ENCODE measurements around the gene NACC2. TPM values are rescaled to one million over a fixed set of nuclear protein-coding genes. Genes with fewer than 3 reads are reported as not detected.

NACC2 gene
- total RNA-seq, 2 donors from 2014 or later: 7.8 to 9.7 TPM

DNA sequence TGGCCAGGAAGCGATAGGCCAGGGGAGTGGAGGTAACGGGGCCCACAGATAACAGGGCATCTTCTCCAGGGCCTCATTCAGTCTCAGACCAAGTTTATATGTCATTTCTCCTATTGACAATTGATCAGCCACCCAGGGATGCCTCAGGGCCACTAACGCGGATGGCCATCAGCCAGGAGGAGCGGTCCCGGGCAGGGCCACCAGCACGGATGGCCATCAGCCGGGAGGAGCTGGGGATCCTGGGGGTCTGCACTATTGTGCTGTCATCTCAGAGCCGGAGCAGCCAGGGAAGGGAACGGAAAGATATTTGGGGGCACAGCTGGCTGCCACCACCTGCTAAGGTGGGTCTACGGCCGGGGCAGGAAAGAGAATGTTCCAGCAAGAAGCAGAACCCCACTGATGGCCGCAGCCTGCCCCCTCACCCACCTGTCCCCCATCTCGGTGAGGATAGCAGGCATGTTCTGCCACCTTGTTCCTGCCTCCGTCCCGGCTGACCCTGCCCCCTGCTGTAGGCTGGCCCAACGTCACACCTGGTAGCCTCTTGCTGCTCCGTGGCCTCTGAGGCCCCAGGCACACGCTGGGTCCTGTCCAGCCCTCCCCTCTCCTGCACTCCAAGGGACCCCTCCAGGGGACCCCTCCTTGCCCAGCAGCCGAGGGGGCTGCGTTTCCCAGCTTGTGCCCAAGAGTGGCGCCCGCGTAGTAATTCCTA is 112.4 kb downstream of the NACC2 start:
- Mint-ChIP-seq H3K27me3 (no peaks in the 10 kb centered on the region), H3K4me1 (no peaks in the 10 kb centered on the region), H3K27ac (no peak overlapping the region), H3K4me3 (no peak overlapping the region), H3K36me3 (ENCODE audit: low read depth) (no peaks in the 10 kb centered on the region), H3K9me3 (no peaks in the 10 kb centered on the region)
- no peak for ATAC-seq (replicated peaks)

- Mint-ChIP-seq H3K27me3 (no peaks in the 10 kb centered on the region), H3K4me3 (no peak overlapping the region), H3K27ac (no peak overlapping the region), H3K4me1 (peaks cover 5% of the 10 kb centered on the region), H3K36me3 (ENCODE audit: low read depth) (no peaks in the 10 kb centered on the region), H3K9me3 (no peaks in the 10 kb centered on the region)
- no peak for ATAC-seq (replicated peaks)
Observed at GRCh38 chr9:135980926-135981630, 114.0 kb downstream of the NACC2 start.

- no peak for ATAC-seq (replicated peaks)
- H3K9me3 Mint-ChIP-seq: no peaks in the 10 kb centered on the region
- H3K4me3 Mint-ChIP-seq: no peak overlapping the region
- peaks cover 5% of the 10 kb centered on the region for H3K4me1 Mint-ChIP-seq
- H3K36me3 Mint-ChIP-seq (ENCODE audit: low read depth): no peaks in the 10 kb centered on the region
- no peak overlapping the region for H3K27ac Mint-ChIP-seq
- no peaks in the 10 kb centered on the region for H3K27me3 Mint-ChIP-seq
Observed at GRCh38 chr9:135979547-135980166, 115.4 kb downstream of the NACC2 start.

- no peak overlapping the region for H3K27ac Mint-ChIP-seq
Observed at GRCh38 chr9:135978642-135979546, 116.2 kb downstream of the NACC2 start.

GRCh38 chr9:135976944-135977343 is 118.1 kb downstream of the NACC2 start:
- no peak overlapping the region for H3K27ac Mint-ChIP-seq
- H3K36me3 Mint-ChIP-seq (ENCODE audit: low read depth): no peaks in the 10 kb centered on the region
- no peaks in the 10 kb centered on the region for H3K27me3 Mint-ChIP-seq
- peaks cover 5% of the 10 kb centered on the region for H3K4me1 Mint-ChIP-seq
- no peak overlapping the region for H3K4me3 Mint-ChIP-seq
- H3K9me3 Mint-ChIP-seq: no peaks in the 10 kb centered on the region
- no peak for ATAC-seq (replicated peaks)

More at GRCh38 chr9:135978642-135979546, 116.2 kb downstream of the NACC2 start:
- H3K9me3 Mint-ChIP-seq: no peaks in the 10 kb centered on the region
- peaks cover 5% of the 10 kb centered on the region for H3K4me1 Mint-ChIP-seq
- H3K27me3 Mint-ChIP-seq: no peaks in the 10 kb centered on the region
- ATAC-seq (replicated peaks): peak; percentile 69
- no peaks in the 10 kb centered on the region for H3K36me3 Mint-ChIP-seq (ENCODE audit: low read depth)
- H3K4me3 Mint-ChIP-seq: peak overlapping the region; percentile 28

- no peak overlapping the region for H3K27ac Mint-ChIP-seq
- H3K4me3 Mint-ChIP-seq: no peak overlapping the region
Observed at GRCh38 chr9:135976531-135976930, 118.6 kb downstream of the NACC2 start.

DNA sequence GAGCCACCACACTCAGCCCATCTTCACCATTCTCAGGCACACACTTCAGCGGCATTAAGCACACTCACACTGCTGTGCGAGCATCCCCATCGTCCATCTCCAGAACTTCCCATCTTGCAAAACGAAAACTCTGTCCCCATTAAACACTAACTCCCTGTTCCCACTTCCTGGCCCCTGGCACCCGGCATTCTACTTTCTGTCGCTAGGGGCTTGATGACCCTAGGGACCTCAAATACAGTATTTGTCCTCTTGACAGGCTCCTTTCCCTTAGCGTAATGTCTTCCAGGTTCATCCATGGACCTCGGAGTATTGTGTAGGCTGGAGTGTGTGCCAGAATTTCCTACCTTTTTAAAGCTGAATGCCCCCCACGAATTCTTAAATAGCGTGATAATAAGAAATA is 119.3 kb downstream of the NACC2 start:
- ATAC-seq (replicated peaks): no peak
- no peak overlapping the region for H3K27ac Mint-ChIP-seq
- H3K9me3 Mint-ChIP-seq: no peaks in the 10 kb centered on the region
- no peaks in the 10 kb centered on the region for H3K27me3 Mint-ChIP-seq
- H3K4me1 Mint-ChIP-seq: peaks cover 5% of the 10 kb centered on the region
- H3K4me3 Mint-ChIP-seq: no peak overlapping the region
- H3K36me3 Mint-ChIP-seq (ENCODE audit: low read depth): no peaks in the 10 kb centered on the region

More at GRCh38 chr9:135976531-135976930, 118.6 kb downstream of the NACC2 start:
- Mint-ChIP-seq H3K27me3 (no peaks in the 10 kb centered on the region), H3K4me1 (peaks cover 5% of the 10 kb centered on the region), H3K9me3 (no peaks in the 10 kb centered on the region), H3K36me3 (ENCODE audit: low read depth) (no peaks in the 10 kb centered on the region)
- ATAC-seq (replicated peaks): no peak

DNA sequence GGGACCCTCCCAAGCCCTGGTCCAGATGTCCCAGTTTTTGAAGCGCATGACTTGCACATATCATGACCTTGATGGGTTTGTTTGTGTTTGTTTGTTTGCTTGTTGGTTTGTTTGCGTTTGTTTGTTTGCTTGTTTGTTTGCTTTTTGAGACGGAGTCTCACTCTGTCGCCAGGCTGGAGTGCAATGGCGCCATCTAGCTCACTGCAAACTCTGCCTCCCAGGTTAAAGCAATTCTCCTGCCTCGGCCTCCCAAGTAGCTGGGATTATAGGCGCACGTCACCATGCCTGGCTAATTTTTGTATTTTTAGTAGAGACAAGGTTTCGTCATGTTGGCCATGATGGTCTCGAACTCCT is 120.9 kb downstream of the NACC2 start:
- H3K4me1 Mint-ChIP-seq: peaks cover 5% of the 10 kb centered on the region
- no peak for ATAC-seq (replicated peaks)
- H3K4me3 Mint-ChIP-seq: no peak overlapping the region
- no peaks in the 10 kb centered on the region for H3K27me3 Mint-ChIP-seq
- no peaks in the 10 kb centered on the region for H3K36me3 Mint-ChIP-seq (ENCODE audit: low read depth)
- H3K27ac Mint-ChIP-seq: no peak overlapping the region
- H3K9me3 Mint-ChIP-seq: no peaks in the 10 kb centered on the region

DNA sequence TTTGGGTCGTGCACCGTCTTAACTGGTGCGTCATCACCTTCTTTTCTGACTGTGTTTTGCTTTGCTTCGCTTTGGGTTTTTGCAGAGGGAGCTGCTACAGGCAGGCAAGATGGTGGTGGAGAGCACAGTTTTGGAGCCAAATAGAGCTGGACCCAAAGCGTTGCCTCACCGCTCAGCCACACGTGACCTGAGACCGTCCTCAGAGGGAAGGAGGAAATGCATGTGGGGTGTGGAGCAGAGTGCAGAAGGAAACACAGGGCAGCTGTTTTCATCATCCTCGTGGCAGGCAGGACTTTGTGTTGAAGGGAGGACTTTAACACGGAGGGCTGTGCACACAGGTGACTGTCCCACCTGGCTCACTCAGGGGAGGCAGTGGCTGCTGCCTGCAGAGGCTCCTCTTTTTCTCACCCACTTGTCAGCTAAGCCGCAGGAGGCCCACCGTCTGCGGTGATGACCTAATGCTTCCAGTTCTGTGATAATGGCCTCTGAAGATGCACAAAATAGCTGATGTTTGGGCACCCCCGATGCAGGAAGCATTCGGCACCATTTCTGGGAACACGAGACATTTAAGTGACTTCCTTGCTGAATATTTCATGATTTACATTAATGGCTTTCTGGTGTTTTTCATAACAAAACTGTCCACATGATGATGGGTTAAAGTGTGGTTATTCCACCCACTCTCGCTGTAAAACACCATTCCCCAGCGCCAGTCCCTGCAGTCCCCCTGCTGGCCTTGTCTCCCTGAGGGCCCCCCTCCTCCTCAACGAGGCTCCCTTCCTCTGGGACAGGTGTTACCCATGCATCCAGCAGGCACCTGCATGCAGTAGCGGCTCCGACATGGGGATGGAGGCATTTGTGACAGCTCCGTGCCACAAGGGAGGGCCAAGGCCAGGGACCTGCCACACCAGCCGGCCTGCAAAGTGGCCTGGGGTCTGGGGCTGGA is 121.5 kb downstream of the NACC2 start:
- Mint-ChIP-seq H3K9me3 (no peaks in the 10 kb centered on the region), H3K36me3 (ENCODE audit: low read depth) (no peaks in the 10 kb centered on the region), H3K27me3 (no peaks in the 10 kb centered on the region), H3K27ac (no peak overlapping the region), H3K4me3 (no peak overlapping the region), H3K4me1 (peaks cover 5% of the 10 kb centered on the region)
- no peak for ATAC-seq (replicated peaks)

DNA sequence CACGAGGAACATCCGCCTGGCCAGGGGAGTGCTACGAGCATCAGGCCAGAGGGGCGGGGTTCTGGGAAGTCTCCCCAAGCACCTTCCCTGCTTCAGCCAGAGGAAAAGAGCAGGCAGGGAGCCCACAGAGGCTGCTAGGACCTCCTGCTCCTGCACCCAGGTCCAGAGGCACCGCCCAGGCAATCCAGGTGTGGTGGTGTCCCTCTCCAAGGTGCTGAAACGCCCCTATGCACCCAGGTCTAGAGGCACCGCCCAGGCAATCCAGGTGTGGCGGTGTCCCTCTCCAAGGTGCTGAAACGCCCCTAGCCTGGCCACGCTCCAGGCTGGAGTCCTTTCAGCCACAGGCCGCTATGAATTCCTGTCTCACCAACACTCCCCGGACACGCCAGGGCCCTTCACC is 123.2 kb downstream of the NACC2 start:
- Mint-ChIP-seq H3K27ac (no peak overlapping the region), H3K9me3 (no peaks in the 10 kb centered on the region), H3K4me3 (no peak overlapping the region), H3K36me3 (ENCODE audit: low read depth) (no peaks in the 10 kb centered on the region), H3K4me1 (peaks cover 13% of the 10 kb centered on the region), H3K27me3 (peaks cover 3% of the 10 kb centered on the region)
- ATAC-seq (replicated peaks): peak; percentile 35

DNA sequence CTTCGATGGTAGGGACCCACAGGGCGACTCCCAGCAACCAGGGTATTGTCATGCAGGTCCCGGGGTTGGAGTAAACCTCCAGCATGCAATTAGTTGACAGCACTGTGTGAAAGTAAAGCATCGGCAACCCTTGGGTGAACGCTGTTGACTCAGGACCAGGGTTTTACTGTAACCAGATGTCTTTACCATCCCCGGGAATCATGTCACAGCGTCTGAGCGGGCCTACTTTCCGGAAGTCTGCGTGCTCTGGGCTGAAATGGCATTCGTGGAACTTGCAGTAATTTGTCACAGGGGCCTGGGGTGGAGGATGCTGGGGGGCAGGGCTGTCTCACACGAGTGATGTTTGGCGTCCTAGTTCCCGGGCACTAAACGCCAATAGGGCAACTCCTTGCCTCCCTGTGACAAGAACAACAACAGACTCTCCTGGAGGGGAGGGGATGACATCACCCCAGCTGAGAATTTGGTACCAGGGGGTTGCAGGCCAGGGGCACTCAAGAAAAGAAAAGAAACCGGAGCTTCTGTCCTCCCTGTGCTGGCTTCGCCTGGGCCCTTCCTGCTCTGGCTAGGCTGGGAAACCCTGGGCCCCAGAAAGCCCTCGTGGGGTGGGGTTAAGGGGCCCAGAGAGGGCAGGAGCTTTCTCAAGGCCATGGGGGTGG is 123.8 kb downstream of the NACC2 start:
- ATAC-seq (replicated peaks): no peak
- Mint-ChIP-seq H3K4me1 (peaks cover 8% of the 10 kb centered on the region), H3K27me3 (peaks cover 3% of the 10 kb centered on the region), H3K9me3 (no peaks in the 10 kb centered on the region), H3K4me3 (no peak overlapping the region), H3K27ac (no peak overlapping the region), H3K36me3 (ENCODE audit: low read depth) (no peaks in the 10 kb centered on the region)

DNA sequence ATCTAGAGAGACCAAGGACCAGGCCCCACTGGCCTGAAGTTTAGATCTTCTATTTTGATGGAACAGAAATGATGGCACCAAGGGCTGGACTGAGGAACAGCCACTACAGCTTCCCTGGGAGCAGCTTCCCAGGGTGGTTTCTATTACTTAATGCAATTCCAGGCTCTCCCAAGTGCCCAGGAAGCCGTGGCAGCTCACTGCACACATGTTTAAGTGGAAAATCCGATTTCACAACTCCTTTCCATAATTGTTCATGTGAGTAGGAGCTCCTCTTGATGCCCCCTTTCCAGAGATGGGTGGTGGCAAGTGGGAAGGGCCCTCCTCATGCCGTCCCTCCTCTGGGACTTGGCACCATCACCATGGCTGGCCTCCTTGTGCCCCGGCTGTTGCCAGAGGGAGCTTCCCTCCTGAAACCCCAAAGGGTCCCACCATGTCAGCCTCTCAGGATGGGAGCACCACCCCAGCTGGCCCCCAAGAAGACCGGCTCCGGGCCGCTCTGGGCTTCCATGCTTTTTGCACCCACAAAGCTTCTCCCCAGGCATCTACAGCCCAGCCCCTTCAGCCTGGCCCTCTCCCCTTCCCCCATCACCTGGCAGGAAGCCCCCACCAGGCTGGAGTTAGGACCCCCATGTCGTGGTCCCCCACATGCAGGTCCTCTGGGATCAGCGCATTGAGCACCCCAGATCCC is 124.8 kb downstream of the NACC2 start:
- Mint-ChIP-seq H3K27ac (no peak overlapping the region), H3K4me3 (no peak overlapping the region), H3K9me3 (no peaks in the 10 kb centered on the region), H3K4me1 (peaks cover 8% of the 10 kb centered on the region), H3K27me3 (peaks cover 3% of the 10 kb centered on the region), H3K36me3 (ENCODE audit: low read depth) (no peaks in the 10 kb centered on the region)
- ATAC-seq (replicated peaks): no peak
